Choroid plexus epithelial cell (primary cell): ENCODE measurements around the gene ASAP2.

Source experiments
- DNase-seq: peaks from one replicate; pipeline ENCODE4 v3.0.0-alpha.2; 2010; ENCODE audit warnings: low read depth
- H3K4me3 ChIP-seq: 2 replicates; pipeline ENCODE4 v1.5.1; 2011; ENCODE audit warnings: low read depth, mild to moderate bottlenecking, control low read depth, low read length, moderate library complexity
- TF ChIP-seq, protein P1 (sequence below): conservative IDR thresholded peaks from 2 replicates; pipeline ENCODE4 v1.5.1; 2011; ENCODE audit warnings: low read depth, mild to moderate bottlenecking, control low read depth, inconsistent platforms, low read length, moderate library complexity

ASAP2 gene

DNA sequence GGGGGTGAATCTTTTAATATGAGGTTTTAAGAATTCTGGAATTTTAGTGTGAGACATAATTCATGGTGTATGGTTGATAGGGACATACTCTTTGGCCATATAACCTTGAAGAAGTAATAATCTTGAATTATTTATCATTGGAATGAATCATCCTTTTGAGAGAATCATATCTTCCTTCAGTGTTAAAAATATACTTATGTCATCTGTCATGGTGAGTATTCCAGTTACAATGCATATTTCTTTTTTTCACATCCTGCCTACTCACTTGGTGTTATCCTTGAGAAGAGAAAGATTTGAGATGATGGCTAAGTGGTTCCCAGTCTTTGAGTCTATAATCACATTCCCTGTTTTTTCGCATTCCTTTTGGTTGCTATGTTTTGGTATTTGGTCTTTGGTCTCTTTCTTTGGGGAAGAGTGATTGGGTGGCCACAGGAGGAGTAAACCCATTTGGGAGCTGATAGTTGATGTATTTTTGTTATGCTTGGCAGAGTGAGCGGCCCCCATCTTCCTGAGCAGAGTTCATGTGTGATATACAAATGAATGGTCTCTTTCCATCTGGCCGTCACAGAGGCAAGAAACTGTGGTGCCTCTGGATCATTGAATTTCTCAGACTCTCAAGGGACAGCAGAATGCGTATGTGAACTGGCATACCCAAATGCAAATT, 21.6 kb downstream of the ASAP2 start:
- TF ChIP-seq, protein P1, sequence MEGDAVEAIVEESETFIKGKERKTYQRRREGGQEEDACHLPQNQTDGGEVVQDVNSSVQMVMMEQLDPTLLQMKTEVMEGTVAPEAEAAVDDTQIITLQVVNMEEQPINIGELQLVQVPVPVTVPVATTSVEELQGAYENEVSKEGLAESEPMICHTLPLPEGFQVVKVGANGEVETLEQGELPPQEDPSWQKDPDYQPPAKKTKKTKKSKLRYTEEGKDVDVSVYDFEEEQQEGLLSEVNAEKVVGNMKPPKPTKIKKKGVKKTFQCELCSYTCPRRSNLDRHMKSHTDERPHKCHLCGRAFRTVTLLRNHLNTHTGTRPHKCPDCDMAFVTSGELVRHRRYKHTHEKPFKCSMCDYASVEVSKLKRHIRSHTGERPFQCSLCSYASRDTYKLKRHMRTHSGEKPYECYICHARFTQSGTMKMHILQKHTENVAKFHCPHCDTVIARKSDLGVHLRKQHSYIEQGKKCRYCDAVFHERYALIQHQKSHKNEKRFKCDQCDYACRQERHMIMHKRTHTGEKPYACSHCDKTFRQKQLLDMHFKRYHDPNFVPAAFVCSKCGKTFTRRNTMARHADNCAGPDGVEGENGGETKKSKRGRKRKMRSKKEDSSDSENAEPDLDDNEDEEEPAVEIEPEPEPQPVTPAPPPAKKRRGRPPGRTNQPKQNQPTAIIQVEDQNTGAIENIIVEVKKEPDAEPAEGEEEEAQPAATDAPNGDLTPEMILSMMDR, result no peak
- no peak overlapping the region for H3K4me3 ChIP-seq
- peak; percentile 57 for DNase-seq

DNA sequence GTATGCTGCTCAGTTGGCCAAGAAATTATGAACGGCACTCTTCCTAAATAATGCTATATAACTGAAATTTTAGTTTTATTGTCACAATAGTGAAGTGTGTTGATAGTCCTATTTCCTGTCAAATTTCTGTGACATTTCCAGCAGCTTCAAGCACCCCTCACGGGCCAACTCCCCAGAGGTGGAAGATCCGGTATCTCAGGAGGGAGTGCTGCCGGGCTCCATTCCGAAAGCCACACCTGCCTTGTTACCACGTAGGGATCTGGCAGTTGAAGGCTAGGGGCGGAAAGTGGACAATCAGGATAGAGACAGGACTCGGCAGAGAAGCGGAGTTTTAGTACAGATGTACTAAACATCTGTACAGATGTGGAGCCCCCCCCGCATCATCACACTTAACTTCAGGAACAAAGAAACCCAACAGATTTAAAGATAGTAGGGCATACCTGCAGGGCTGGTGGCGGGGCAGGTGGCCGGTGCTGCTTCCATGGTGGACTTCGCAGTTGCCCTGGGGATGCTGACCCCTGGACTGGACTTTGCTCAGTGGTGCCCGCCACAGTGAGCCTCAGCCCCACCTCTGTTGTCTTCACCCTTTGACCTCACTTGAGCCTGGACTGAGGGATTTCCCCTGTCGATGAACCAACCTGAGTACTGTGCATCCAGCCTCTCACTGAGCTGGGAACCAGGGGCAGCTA, 22.3 kb downstream of the ASAP2 start:
- no peak for DNase-seq
- TF ChIP-seq, protein P1, result no peak
- no peak overlapping the region for H3K4me3 ChIP-seq

DNA sequence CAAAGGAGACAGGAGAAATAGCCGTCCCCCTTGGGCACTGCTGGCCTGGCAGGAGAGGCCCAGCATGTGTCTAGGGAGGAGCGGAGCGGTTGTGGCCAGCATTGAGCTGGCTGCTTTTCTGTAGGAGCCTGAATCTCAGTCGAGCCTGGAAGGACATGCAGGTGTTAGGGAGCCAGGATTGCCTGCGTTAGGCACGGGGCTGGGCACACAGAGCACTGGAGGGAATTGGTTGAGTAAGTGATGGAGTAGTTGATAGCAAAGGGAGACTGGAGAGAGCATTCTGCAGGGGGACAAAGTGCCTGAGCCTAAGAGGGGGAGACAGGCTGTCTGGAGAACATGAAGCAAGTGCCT, 22.8 kb downstream of the ASAP2 start:
- TF ChIP-seq, protein P1, result no peak
- DNase-seq, result no peak
- H3K4me3 ChIP-seq, result no peak overlapping the region

DNA sequence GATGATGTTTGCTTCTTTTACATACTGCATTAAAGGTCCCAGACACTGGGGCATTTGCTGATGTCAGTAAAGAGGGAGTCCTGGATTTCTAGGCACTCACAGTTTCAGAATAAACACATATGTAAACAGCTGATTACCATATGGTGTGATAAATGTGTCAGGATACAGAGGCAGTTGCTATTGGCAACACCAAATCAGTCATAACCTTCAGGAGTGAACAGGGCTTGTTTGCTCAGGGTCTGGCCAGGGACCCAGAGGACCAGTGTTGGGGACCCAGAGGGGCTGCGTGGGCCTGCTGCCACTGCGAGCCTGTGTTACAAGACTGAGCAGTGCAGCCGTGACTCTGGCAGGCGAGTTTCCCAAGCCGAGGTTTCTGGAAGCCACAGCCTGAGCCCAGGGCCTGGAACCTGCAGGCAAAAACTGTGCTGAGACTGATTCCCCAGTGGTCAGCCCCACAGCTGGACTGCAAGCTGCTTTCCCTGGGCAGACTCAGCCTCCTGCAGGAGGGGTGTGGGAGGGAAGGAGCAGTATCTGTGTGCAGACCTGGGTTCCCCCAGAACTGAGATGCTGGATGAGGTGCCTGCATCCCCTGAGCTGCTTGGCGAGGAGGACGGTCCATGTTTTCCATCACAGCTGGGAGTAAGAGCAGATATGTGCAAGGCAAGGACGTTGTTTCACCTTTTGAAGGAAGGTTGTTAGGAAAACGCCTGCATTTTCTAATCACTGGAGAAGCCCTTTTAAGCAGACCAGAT, 23.6 kb downstream of the ASAP2 start:
- TF ChIP-seq, protein P1, result peak; percentile 42
- no peak overlapping the region for H3K4me3 ChIP-seq

DNA sequence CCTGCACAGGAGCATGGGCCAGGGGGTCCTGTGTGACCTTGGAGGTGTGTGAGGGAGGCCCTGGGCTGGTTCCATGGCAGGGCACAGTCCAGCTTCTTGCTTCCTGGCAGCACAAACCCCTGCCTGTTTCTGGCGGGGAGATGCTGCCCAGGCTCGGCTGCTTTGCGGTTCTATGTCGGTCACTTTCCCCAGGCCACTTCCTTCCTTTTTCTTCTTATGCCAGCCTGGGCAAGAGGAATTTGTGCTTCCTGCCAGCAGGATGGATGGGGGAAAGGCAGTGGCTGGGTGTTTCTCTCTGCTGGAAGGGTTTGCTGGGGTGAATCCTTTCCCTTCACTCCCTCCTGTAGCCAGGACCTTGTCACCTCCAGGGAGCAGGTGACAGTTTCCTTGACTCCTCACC, 24.3 kb downstream of the ASAP2 start:
- TF ChIP-seq, protein P1, result no peak
- no peak for DNase-seq
- H3K4me3 ChIP-seq, result no peak overlapping the region

More for the DNA sequence above, 23.6 kb downstream of the ASAP2 start:
- peak; percentile 61 for DNase-seq

DNA sequence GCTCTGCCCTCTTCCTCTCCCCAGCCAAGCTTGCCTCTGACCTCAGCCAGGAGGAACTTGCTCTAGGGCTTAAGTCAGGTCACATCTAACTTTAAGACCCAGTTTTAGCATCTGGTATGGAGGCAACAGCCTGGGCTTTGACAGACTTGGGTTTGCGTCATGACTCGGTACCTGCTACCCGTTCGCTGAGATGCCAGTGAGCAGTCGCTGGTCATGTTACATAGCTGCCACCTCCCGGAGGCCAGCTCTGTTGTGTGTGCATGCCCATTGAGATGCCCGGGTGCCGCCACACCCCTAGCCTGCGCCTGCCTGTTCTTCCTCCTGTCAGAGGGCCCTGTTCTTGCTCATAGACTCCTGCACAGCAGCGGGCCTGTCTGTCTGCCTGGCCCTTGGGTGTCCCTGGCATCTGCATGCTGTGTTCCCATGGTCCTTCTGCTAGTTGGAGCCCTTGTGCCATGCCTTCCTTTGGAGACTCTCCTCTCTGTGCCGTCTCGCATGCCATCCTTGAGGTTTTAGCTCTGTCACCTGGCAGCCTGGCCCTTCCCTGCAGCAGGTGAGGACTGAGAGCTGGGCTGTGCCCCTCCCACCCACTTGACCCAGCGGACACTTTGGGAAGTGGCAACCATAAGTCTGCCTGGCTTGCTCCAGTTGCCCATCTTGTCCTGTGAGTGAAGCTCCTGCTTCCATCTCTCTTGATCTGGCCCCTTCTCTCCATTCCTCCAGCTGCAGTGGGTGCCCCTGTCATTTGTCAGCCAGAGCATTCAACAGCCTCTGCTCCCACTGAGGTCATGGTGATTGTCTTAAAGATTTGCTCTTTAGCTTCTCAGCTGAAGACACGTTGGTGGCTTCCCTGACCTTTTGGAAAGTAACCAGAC, 24.9 kb downstream of the ASAP2 start:
- H3K4me3 ChIP-seq, result no peak overlapping the region
- DNase-seq, result no peak
- TF ChIP-seq, protein P1, result no peak
